ENCODE measurements around the gene LONRF3.

GRCh38 chrX:118928151-118928550 lies 46.3 kb upstream of the LONRF3 start:
- TF ChIP-seq, protein P1, sequence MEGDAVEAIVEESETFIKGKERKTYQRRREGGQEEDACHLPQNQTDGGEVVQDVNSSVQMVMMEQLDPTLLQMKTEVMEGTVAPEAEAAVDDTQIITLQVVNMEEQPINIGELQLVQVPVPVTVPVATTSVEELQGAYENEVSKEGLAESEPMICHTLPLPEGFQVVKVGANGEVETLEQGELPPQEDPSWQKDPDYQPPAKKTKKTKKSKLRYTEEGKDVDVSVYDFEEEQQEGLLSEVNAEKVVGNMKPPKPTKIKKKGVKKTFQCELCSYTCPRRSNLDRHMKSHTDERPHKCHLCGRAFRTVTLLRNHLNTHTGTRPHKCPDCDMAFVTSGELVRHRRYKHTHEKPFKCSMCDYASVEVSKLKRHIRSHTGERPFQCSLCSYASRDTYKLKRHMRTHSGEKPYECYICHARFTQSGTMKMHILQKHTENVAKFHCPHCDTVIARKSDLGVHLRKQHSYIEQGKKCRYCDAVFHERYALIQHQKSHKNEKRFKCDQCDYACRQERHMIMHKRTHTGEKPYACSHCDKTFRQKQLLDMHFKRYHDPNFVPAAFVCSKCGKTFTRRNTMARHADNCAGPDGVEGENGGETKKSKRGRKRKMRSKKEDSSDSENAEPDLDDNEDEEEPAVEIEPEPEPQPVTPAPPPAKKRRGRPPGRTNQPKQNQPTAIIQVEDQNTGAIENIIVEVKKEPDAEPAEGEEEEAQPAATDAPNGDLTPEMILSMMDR (IDR thresholded peaks at IDR 0.05), result no peak
- no peak for TF ChIP-seq CREB1 (CRISPR knock-in tag; IDR thresholded peaks at IDR 0.05)
- TF ChIP-seq E2F4 (CRISPR knock-in tag; IDR thresholded peaks at IDR 0.05; ENCODE audit: borderline replicate concordance, low read depth), result no peak
- no peak for TF ChIP-seq IRF2 (CRISPR knock-in tag; IDR thresholded peaks at IDR 0.05; ENCODE audit: borderline replicate concordance, low read depth)
- TF ChIP-seq, protein P2, sequence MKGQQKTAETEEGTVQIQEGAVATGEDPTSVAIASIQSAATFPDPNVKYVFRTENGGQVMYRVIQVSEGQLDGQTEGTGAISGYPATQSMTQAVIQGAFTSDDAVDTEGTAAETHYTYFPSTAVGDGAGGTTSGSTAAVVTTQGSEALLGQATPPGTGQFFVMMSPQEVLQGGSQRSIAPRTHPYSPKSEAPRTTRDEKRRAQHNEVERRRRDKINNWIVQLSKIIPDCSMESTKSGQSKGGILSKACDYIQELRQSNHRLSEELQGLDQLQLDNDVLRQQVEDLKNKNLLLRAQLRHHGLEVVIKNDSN (CRISPR knock-in tag; IDR thresholded peaks at IDR 0.05), result no peak
- TF ChIP-seq, protein P3, sequence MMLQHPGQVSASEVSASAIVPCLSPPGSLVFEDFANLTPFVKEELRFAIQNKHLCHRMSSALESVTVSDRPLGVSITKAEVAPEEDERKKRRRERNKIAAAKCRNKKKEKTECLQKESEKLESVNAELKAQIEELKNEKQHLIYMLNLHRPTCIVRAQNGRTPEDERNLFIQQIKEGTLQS (CRISPR knock-in tag; conservative IDR thresholded peaks at IDR 0.05), result no peak
- TF ChIP-seq ATF1 (CRISPR knock-in tag; IDR thresholded peaks at IDR 0.05), result no peak
- TF ChIP-seq MLX (CRISPR knock-in tag; IDR thresholded peaks at IDR 0.05), result no peak
- no peak for TF ChIP-seq KAT7 (CRISPR knock-in tag; IDR thresholded peaks at IDR 0.05; ENCODE audit: borderline replicate concordance)
- no peak for TF ChIP-seq ESRRA (CRISPR knock-in tag; IDR thresholded peaks at IDR 0.05; ENCODE audit: borderline replicate concordance)
- TF ChIP-seq JUN (CRISPR knock-in tag; IDR thresholded peaks at IDR 0.05), result no peak
